ENCODE results near the gene FIBCD1.
A peak's percentile ranks its signal among the peaks of the same experiment; 100 is the strongest.

FIBCD1 gene

GRCh38 chr9:130874783-130875182 is 64.3 kb downstream of the FIBCD1 start:
- DNase-seq = no peak

GRCh38 chr9:130873966-130874365 is 65.1 kb downstream of the FIBCD1 start:
- no peak for DNase-seq

DNA sequence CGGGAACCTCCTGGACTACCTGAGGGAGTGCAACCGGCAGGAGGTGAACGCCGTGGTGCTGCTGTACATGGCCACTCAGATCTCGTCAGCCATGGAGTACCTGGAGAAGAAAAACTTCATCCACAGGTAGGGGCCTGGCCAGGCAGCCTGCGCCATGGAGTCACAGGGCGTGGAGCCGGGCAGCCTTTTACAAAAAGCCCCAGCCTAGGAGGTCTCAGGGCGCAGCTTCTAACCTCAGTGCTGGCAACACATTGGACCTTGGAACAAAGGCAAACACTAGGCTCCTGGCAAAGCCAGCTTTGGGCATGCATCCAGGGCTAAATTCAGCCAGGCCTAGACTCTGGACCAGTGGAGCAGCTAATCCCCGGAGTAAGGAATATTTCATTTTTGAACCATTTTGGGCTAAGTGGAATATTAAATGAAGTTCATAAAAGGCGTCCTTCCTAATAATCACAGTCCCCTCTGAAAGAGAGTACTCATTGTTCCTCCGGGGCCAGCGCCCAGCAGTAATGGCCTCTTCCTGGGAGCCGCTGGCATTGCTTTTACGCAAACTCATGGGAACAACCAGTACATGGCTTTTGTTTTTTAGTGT is 66.0 kb downstream of the FIBCD1 start:
- DNase-seq = peak; percentile 47 to 84

DNA sequence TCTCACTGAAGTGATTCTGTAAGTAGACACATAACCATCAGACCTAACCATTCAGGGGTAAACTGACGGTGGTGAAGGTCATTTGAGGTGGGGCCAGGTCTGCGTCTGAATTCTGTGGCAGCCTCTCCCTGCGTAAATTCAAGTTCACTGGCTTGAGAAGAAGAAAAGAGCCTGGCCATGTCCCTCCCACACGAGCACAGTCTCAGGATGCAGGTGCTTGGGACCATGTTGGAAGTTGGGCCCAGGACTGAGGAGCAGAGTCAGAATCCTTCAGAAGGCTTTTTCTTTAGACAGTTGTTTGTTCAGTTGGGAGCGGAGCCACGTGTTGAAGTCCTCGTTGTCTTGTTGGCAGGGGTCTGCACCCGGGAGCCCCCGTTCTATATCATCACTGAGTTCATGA is 66.5 kb downstream of the FIBCD1 start:
- no peak for DNase-seq

DNA sequence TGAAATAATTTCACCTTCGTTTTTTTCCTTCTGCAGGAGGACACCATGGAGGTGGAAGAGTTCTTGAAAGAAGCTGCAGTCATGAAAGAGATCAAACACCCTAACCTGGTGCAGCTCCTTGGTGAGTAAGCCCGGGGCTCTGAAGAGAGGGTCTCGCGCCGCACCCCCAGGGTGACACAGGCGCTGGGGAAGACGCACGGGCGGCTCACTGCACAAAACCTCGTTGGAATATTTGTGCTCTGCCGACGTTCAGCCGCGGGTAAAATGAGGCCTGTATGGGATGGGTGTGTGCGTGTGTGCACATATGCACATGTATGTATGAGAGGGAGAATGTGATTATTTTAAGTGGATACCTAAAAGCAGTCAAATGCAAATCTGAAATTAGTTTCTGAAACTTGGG is 67.0 kb downstream of the FIBCD1 start:
- no peak for DNase-seq

DNA sequence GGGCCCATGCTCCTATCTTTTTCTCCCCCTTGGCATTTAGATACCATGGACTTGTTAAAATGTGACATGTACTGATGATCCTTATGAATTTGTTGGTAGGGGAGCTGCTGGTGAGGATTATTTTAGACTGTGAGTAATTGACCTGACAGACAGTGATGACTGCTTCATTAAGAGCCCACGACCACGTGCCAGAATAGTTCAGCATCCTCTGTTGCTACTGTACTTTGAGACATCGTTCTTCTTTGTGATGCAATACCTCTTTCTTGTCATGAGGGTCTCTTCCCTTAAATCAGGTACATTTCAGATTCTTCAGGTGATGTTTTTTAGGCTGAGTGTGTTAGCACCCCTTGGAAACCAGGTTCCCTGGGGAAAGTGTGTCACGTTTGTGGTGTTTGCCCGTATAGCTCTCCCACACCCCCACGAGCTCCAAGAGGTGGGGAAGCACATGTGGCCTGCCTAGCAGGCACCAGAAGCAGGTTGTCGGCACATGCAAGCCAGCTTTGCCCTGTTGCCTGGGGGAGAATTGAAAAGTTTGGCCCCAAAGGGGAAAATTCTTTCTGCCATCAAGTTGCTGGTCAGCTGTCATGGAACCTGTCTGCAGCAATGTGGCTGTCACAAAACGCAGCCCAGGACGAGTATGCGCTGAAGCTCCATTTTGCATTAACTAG is 67.5 kb downstream of the FIBCD1 start:
- no peak for DNase-seq

DNA sequence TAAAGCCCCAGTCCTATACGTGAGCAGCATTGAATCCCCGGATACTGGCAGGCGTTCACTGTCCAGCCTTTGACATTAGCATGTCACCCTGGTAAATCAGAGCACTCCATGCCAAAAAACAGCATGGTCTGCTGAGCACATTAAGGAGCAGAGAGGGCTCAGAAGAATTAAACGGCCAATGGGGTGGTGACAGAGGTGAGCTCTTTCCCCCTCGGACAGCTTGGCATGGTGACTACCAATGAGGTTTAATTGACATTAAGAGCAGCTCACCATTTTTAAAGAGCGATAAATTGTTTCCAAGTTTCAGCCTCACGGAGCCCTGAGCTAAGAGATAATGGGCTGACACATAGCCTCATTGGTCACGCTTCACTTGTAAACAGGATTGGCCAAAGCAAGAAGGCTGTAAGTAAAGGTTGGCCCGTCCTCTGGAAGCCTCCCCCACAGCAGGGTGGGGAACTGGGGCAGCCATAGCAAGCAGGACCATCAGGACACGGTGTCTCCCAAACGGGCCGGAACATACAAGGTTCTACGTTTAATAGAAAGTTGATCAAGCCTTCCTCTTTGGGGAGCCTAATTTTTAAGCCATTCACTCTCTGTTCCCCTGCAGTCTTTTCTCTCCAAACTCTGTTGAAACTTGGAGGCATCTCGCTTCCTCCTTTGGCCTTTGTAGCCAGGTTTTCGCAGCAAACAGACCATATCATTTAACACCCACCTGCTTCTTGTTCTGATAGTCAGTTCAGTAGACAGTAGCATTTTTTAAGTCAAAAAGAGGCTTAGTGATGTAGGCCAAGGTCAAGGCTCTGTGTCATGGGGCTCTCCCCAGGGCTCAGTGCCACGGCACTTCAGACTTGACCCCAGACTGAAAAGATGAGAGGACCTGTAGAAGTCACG is 68.3 kb downstream of the FIBCD1 start:
- DNase-seq = peak; percentile 54 to 72

DNA sequence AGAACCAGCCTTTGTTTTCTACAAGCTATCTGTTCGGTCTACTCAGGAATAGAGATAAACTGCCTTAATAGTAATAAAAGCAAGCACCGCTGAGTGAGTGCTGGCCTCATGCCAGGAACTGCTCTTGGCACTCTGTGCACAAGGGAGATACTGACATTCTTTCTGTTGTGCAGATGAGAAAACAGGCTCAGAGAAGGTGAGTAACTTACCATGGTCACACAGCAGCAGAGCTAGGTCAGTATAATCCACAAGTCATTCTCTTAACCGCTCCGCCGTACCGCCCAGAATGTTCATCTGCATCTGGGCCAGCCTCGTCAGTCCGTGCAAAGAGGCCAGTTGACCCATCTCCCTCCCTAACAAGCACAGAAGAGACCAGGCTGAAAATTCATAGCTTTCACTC is 69.8 kb downstream of the FIBCD1 start:
- peak in 1 of 2 experiments; percentile 10 for DNase-seq

GRCh38 chr9:130868230-130868629 is 70.8 kb downstream of the FIBCD1 start:
- no peak for DNase-seq

DNA sequence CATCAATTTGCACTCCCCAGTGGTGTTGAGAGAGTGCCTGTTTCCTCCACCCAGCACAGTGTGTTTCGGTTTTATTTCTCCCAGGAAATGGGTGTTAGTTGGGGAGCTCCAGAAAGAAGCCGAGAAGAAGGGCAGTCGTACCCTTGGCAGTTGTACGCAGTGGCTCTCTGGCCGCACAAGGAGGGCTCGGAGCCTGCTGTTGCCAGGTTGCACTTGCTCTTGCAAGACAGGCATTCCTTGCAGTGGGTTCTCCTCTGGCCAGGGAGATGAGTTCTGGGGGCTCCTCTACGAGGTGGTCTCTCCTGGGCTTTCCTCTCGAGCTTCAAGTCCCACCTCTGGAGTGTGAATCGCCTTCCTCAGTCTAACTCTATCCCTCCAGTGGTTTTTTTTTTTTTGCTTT is 71.5 kb downstream of the FIBCD1 start:
- no peak for DNase-seq

DNA sequence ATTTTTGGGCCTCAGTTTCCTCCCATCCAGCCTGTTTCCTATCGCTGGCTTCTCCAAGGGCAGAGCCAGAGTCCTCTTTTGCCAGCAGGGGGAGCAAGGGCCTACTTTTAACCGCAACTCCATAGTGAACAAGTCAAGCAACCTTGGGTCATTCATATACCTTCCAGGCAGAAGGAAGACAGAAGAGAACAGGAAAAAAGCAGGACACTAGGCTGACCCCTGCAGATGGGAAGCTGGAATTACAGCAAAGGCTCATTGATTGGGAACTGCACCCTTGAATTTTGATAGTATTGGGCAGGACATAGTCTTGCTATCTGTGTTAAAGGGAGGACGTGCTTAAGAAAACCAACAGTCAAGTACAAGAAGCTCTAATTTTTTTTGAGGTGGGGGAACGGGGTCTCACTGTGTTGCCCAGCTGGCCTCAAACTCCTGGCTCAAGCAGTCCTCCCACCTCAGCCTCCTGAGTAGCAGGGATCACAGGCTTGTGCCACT is 72.5 kb downstream of the FIBCD1 start:
- peak; percentile 49 to 68 for DNase-seq

DNA sequence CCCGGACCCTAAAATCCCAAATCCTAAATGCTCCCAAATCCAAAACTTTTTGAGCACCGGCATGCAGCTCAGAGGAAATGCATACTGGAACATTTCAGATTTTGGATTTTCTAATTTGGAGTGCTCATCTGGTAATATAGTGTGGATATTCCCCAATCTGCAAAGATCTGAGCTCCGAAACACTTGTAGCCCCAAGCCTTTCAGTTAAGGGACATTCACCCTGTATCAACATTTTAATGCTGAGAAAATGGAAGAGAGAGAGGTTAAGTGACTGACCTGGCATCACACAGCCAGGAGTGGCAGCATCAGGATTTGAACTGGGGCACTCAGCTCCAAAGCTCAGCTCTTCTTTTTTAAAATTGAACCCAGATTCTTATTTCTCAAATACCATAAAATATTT is 73.1 kb downstream of the FIBCD1 start:
- DNase-seq = no peak

GRCh38 chr9:130864541-130864940 is 74.5 kb downstream of the FIBCD1 start:
- no peak for DNase-seq

- DNase-seq = no peak
These were observed 76.3 kb downstream of the FIBCD1 start for GRCh38 chr9:130862747-130863146.

DNA sequence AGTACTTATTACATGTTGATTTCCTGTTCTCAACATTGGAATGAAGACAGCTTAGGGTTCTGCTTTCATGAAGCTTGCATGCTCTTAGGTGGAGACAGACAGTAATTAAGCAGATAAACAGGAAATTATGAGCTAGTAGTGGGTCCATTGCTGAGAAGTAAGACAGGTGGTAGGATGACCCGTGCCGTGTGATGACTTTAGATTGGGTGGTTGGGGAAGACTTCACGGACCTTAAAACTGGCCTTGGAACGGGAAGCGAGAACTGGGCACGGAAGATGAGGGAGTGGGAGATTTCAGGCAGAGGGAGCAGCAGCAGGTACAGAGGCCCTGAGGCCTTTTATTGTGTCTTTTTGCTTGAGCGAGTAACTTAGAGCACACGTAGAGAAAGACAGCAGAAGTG is 76.8 kb downstream of the FIBCD1 start:
- DNase-seq = no peak

DNA sequence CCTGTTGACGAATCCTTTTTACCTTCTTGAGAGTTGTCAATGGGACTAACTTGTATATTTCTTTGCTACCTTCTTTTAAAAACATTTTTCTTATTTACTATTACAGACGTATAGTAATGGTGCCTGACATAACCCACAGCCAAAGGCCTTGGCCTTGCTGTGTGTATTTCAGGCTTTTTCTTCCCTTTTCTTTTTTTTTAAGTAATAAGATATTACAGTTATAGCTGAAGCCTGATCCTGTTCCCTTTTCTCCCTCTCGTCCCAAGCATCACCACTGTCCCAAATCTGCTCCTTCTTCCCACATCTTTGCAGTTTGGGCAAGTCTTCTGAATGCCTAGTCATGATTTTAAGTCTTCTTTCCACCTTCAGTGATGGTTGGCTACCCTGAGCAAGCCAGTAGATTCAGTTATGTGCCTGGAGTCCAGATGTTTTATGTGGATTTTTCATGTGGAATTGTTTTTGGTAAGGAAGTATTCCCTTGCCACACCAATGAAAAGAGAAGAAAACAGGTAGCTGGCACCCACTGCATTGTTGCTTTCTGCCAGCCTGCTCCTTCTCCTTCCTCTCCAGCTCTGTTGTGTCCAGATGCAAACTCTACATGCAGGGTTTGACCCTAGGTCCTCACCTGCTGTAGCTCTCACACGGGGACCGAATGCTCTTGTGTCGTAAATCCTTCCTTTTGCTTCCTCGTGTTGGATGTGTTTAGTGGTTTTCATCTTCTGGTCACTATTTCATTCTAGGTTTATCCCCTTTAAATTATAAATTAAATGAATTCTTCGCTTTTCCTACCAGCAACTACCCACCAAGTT is 77.5 kb downstream of the FIBCD1 start:
- no peak for DNase-seq

- no peak for DNase-seq
These were observed 78.4 kb downstream of the FIBCD1 start for GRCh38 chr9:130860458-130861316.

DNA sequence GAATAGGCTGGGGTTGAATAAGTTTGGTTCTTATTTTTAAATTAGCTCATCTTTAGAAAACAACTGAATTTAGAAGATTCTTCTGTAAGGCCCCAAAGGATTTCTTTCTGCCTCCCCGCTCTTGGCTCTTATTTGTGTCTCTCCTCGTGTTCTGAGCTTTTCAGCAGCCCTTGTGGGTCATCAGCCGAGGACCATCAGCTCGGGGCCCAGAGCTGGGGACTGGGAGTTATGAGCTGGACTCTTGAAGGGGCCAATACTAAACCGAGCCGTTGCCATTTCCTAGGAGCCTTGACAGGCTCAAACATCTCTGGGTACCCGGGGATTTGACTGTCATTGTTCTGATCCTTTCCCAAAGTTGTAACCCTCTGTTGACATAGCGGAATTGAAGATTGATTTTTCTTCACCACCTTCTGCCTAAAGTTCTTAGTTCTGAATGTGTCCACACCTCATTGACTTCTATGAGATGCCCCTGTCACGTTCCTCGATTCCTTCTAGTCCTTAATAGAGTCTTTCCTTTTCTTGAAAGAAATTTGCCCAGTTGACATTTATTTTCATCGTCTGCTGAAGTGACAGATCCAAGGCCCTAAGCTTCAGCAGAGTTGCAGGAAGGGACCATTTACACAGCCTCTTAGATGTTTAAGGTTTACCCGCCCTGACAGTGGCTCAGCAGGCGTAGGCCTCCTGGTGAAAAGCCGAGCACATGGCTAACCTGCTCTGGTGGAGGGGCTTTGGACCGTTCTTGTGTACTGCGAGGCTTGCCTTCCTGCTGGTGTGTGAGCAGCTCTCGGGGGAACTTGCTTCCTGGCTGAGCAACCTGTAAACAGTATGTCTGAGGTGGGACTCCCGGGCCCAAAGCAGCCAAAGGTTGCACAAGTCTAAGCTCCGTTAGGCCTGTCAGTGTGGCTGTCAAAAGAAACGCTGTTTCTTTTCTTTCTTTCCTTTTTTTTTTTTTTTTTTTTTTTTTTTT is 80.0 kb downstream of the FIBCD1 start:
- no peak for DNase-seq

DNA sequence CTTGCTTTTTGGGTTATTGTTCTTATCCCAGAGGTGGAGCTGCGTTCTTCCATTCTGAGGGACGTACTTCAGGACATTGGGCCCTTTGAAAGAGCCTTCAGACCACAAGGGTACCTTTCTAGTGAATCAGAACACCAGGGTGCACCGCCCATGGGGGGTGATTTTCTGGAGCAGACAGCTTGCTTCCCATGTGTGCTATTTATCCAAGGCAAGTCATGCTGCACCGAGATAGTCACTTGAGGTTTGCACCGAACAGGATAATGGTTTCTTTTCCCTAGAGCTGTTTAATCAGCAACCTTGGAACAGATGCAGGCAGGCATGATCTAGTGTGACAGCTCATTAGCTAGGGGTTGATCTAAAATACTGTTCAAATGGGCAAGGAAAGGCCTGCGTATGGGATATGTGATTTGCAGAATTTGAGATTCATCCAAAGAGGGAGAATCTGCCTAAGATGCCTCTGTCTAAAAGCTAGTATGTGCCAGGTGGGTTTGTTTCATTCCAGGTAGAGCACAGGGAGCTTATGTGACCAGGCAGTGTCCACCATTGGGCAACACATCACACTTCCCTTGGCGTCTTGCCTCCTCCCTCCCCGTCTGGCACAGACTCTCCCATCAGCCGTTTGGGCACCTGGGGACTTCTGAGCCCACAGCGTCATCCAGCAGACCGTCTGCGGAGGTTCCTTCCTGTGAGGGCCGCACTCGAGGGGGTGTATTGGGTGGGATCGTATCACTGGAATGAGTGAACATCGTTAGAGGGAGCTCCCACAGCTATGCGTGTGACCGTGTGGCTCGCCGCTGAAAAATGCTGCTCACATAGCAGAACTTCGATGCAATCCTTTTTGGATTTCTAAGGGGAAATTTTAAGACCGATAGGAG is 80.9 kb downstream of the FIBCD1 start:
- DNase-seq = no peak

- no peak for DNase-seq
These were observed 82.6 kb downstream of the FIBCD1 start for GRCh38 chr9:130856474-130856873.
